ENCODE results near the gene PHF8.

DNA sequence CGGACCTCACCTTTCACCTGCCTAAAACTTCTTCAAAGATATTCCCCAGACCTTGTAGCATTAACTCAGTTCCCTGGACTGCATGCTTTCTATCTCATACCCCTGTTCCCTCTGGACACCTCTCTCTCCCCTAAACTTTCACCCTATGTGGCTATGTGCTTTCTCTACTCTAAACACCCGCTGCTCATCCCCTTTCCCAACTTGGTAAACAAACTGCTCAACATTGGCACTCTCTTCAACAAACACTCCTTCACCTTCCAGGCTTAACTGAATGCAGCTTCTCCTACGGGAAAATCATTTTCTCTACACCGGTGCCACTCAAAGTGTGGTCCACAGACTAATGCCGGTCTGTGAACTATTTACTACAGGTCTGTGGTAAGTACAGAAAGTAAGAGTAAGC lies 19.9 kb downstream of the PHF8 start:
- no peak for TF ChIP-seq EP300 (IDR thresholded peaks at IDR 0.05)
- no peak for TF ChIP-seq POLR2A (IDR thresholded peaks at IDR 0.05)
